HepG2 (cell line): Measurements from ENCODE around the gene METRN. TPM values are rescaled to one million over a fixed set of nuclear protein-coding genes. Genes with fewer than 3 reads are reported as not detected.

ENCODE experiments used
- AGO2 ChIP-seq: fragments of 200-400 bp; formaldehyde crosslinking; optimal IDR thresholded peaks from 2 replicates; pipeline ENCODE3; 2017; ENCODE audit warnings: mild to moderate bottlenecking, low read depth, low read length, moderate library complexity
- ARID2 ChIP-seq: sonication (generic); formaldehyde crosslinking; IDR thresholded peaks from 2 replicates; pipeline ENCODE4 v1.8.1; 2022; ENCODE audit warnings: mild to moderate bottlenecking, missing genetic modification reagents, borderline replicate concordance
- DNMT3B ChIP-seq: conservative IDR thresholded peaks from 2 replicates; pipeline ENCODE4 v1.6.1; 2016; ENCODE audit warnings: missing biosample characterization, control low read depth
- DZIP1 ChIP-seq: sonication (generic); formaldehyde crosslinking; IDR thresholded peaks from 2 replicates; pipeline ENCODE4 v1.5.0; 2020; ENCODE audit warnings: mild to moderate bottlenecking, missing genetic modification reagents
- EED ChIP-seq: sonication (generic); formaldehyde crosslinking; IDR thresholded peaks from 2 replicates; pipeline ENCODE4 v1.5.0; 2020; ENCODE audit warnings: mild to moderate bottlenecking, missing genetic modification reagents
- HOXA5 ChIP-seq: sonication (generic); formaldehyde crosslinking; IDR thresholded peaks from 2 replicates; pipeline ENCODE4 v1.4.0; 2020; ENCODE audit warnings: missing genetic modification reagents
- KAT2B ChIP-seq: fragments of 150-350 bp; IDR thresholded peaks from 2 replicates; pipeline ENCODE4 v1.6.1; 2014; ENCODE audit warnings: low read depth, low read length, borderline replicate concordance
- KDM2A ChIP-seq: sonication (generic); formaldehyde crosslinking; IDR thresholded peaks from 2 replicates; pipeline ENCODE4 v1.4.0; 2020; ENCODE audit warnings: low read depth, missing genetic modification reagents, borderline replicate concordance
- KDM5B ChIP-seq: sonication (generic); formaldehyde crosslinking; IDR thresholded peaks from 2 replicates; pipeline ENCODE4 v1.4.0; 2020; ENCODE audit warnings: missing genetic modification reagents, mild to moderate bottlenecking, borderline replicate concordance
- KMT2A ChIP-seq: sonication (generic); formaldehyde crosslinking; IDR thresholded peaks from 2 replicates; pipeline ENCODE4 v1.4.0; 2020; ENCODE audit warnings: missing genetic modification reagents
- LCORL ChIP-seq, 2 experiments: fragments of 450-650 bp in 1 of 2; sonication (generic) in 1 of 2; formaldehyde crosslinking in 1 of 2; IDR thresholded peaks; 2 replicates each; pipeline versions ENCODE4 v1.5.0 to v1.6.1; 2017 to 2020; ENCODE audit warnings: antibody characterized with exemption in 1 of 2, missing genetic modification reagents in 1 of 2
- NBN ChIP-seq: fragments of 450-650 bp; conservative IDR thresholded peaks from 2 replicates; pipeline ENCODE4 v1.6.1; 2017
- NR1H2 ChIP-seq: sonication (generic); formaldehyde crosslinking; IDR thresholded peaks from 2 replicates; pipeline ENCODE4 v1.8.1; 2022; ENCODE audit warnings: low read depth, missing genetic modification reagents, borderline replicate concordance
- NR2F6 ChIP-seq, 2 experiments: IDR thresholded peaks; 2 replicates each; pipeline ENCODE4 v1.6.1; 2016; ENCODE audit warnings: antibody characterized with exemption in 1 of 2, mild to moderate bottlenecking in 1 of 2
- PAF1 ChIP-seq: IDR thresholded peaks from 2 replicates; pipeline ENCODE4 v1.6.1; 2016; ENCODE audit warnings: missing genetic modification reagents, missing compliant biosample characterization
- RBM22 ChIP-seq: fragments of 200-400 bp; formaldehyde crosslinking; optimal IDR thresholded peaks from 2 replicates; pipeline ENCODE3; 2017; ENCODE audit warnings: mild to moderate bottlenecking, low read length, moderate library complexity
- SATB2 ChIP-seq: sonication (generic); formaldehyde crosslinking; IDR thresholded peaks from 2 replicates; pipeline ENCODE4 v1.5.0; 2020; ENCODE audit warnings: missing genetic modification reagents
- SCMH1 ChIP-seq: sonication (generic); formaldehyde crosslinking; IDR thresholded peaks from 2 replicates; pipeline ENCODE4 v1.9.0; 2021; ENCODE audit warnings: missing genetic modification reagents, mild to moderate bottlenecking, borderline replicate concordance
- TAF15 ChIP-seq: fragments of 200-400 bp; formaldehyde crosslinking; IDR thresholded peaks from one replicate; pipeline ENCODE4 v1.6.1; 2018; ENCODE audit warnings: mild to moderate bottlenecking, low read depth, low read length; ENCODE audit not compliant: poor library complexity, severe bottlenecking
- TFE3 ChIP-seq: IDR thresholded peaks from 2 replicates; pipeline ENCODE4 v1.6.1; 2016
- YEATS2 ChIP-seq: sonication (generic); formaldehyde crosslinking; IDR thresholded peaks from 2 replicates; pipeline ENCODE4 v1.4.0; 2020; ENCODE audit warnings: missing genetic modification reagents, borderline replicate concordance
- ZNF101 ChIP-seq: sonication (generic); formaldehyde crosslinking; IDR thresholded peaks from 2 replicates; pipeline ENCODE4 v1.4.0; 2020; ENCODE audit warnings: mild to moderate bottlenecking, low read depth, missing genetic modification reagents, borderline replicate concordance
- ZNF263 ChIP-seq: sonication (generic); formaldehyde crosslinking; IDR thresholded peaks from 2 replicates; pipeline ENCODE4 v1.4.0; 2020; ENCODE audit warnings: missing genetic modification reagents
- ZNF598 ChIP-seq: sonication (generic); formaldehyde crosslinking; IDR thresholded peaks from 2 replicates; pipeline ENCODE4 v1.5.1; 2020; ENCODE audit warnings: mild to moderate bottlenecking, missing genetic modification reagents, borderline replicate concordance
- ZNF678 ChIP-seq: sonication (generic); formaldehyde crosslinking; IDR thresholded peaks from 2 replicates; pipeline ENCODE4 v1.4.0; 2020; ENCODE audit warnings: mild to moderate bottlenecking, missing genetic modification reagents
- ZNF816 ChIP-seq: sonication (generic); formaldehyde crosslinking; IDR thresholded peaks from 2 replicates; pipeline ENCODE4 v1.8.0; 2022; ENCODE audit warnings: missing genetic modification reagents, mild to moderate bottlenecking, borderline replicate concordance
- ZNF891 ChIP-seq: sonication (generic); formaldehyde crosslinking; IDR thresholded peaks from 2 replicates; pipeline ENCODE4 v1.5.0; 2020; ENCODE audit warnings: mild to moderate bottlenecking, missing genetic modification reagents
- polyA plus RNA-seq, 8 experiments: library from polyadenylated mRNA; depleted of rRNA in 3 of 8; stranded (reverse) in 7 of 8; unstranded in 1 of 8; fragments of >200 nt; fragmentation: Illumina TruSeq in 4 of 8; extraction: Trizol in 4 of 8; gene quantifications; 2 replicates each; pipeline versions ENCODE4 v1.2.1 to v1.2.3, GENCODE V29; 2011 to 2016; ENCODE audit warnings: low read depth in 4 of 8, missing spikeins in 1 of 8, mixed read lengths in 1 of 8; ENCODE audit not compliant: insufficient read depth in 1 of 8
- total RNA-seq, 5 experiments: library from RNA; depleted of rRNA; stranded (reverse); fragments of >200 nt; fragmentation: Illumina TruSeq; extraction: Trizol; gene quantifications; 2 replicates each; pipeline ENCODE4 v1.2.3, GENCODE V29; 2016; ENCODE audit warnings: low read depth in 1 of 5

The METRN gene
- total and polyA plus RNA-seq, 2 of the 13 experiments (the other 11 are each of a cell fraction or from before 2014, with no cell fraction given): 25.5 to 46.1 TPM

GRCh38 chr16:678858-679813 lies 35.8 kb upstream of the METRN start (continued):
- no peak for TF ChIP-seq DZIP1
- no peak for TF ChIP-seq KMT2A (CRISPR knock-in tag)
- no peak for TF ChIP-seq YEATS2
- no peak for TF ChIP-seq PAF1
- TF ChIP-seq DNMT3B (CRISPR knock-in tag): no peak
- no peak for TF ChIP-seq RBM22
- no peak for TF ChIP-seq NR1H2
- TF ChIP-seq HOXA5 (CRISPR knock-in tag): no peak
- TF ChIP-seq ARID2 (CRISPR knock-in tag): no peak
- no peak for TF ChIP-seq KAT2B
- TF ChIP-seq ZNF678 (CRISPR knock-in tag): no peak
- TF ChIP-seq ZNF816 (CRISPR knock-in tag): no peak
- TF ChIP-seq KDM2A (CRISPR knock-in tag): peak; percentile 81
- TF ChIP-seq ZNF263 (CRISPR knock-in tag): peak; percentile 58
- no peak for TF ChIP-seq NR2F6 (IDR thresholded peaks at IDR 0.05)
- TF ChIP-seq NR2F6 (CRISPR knock-in tag; IDR thresholded peaks at IDR 0.05): peak; percentile 42; the same call in 1 of the 2 replicates
- peak; percentile 81 for TF ChIP-seq TFE3
- peak; percentile 49 for TF ChIP-seq AGO2
- TF ChIP-seq ZNF101 (CRISPR knock-in tag): no peak
- no peak for TF ChIP-seq TAF15
- no peak for TF ChIP-seq EED (CRISPR knock-in tag)
- TF ChIP-seq KDM5B (CRISPR knock-in tag): no peak; the same call in 1 of the 2 replicates
- no peak for TF ChIP-seq NBN
- TF ChIP-seq ZNF598 (CRISPR knock-in tag): 0 out of 2 replicates have a peak, but pooled peaks have one; percentile 20
- no peak for TF ChIP-seq ZNF891 (CRISPR knock-in tag)
- TF ChIP-seq SATB2 (CRISPR knock-in tag): no peak
- no peak for TF ChIP-seq LCORL (IDR thresholded peaks at IDR 0.05)
- no peak for TF ChIP-seq LCORL (CRISPR knock-in tag; IDR thresholded peaks at IDR 0.05)
- TF ChIP-seq SCMH1 (CRISPR knock-in tag): no peak
